Loucy (cell line): ENCODE measurements around the gene THADA.

Source experiments
- H2AFZ ChIP-seq: fragments of 200-600 bp; sonication (generic); 2 replicates; pipeline ENCODE4 v1.6.0; 2016; ENCODE audit warnings: antibody characterized with exemption, mild to moderate bottlenecking, low read length, moderate library complexity
- H3F3A ChIP-seq: fragments of 200-600 bp; 2 replicates; pipeline ENCODE4 v1.6.0; 2016; ENCODE audit warnings: antibody characterized with exemption, low read depth, mild to moderate bottlenecking
- H3K27me3 ChIP-seq: fragments of 200-600 bp; sonication (generic); 2 replicates; pipeline ENCODE4 v1.6.1; 2014; ENCODE audit warnings: low read length, mild to moderate bottlenecking; ENCODE audit not compliant: insufficient read depth, poor library complexity, severe bottlenecking
- H3K36me3 ChIP-seq: fragments of 200-600 bp; sonication (generic); 2 replicates; pipeline ENCODE4 v1.6.1; 2016; ENCODE audit warnings: low read length; ENCODE audit not compliant: insufficient read depth
- H3K4me1 ChIP-seq: fragments of 200-600 bp; sonication (generic); 2 replicates; pipeline ENCODE4 v1.5.1; 2014; ENCODE audit warnings: low read length, mild to moderate bottlenecking; ENCODE audit not compliant: insufficient read depth, poor library complexity, severe bottlenecking
- H3K4me2 ChIP-seq: fragments of 200-600 bp; sonication (generic); 2 replicates; pipeline ENCODE4 v1.6.0; 2014; ENCODE audit warnings: antibody characterized with exemption, low read length, low read depth, mild to moderate bottlenecking; ENCODE audit not compliant: poor library complexity, severe bottlenecking
- H3K4me3 ChIP-seq: fragments of 200-600 bp; sonication (generic); 2 replicates; pipeline ENCODE4 v1.5.1; 2014; ENCODE audit warnings: low read length, mild to moderate bottlenecking, mixed read lengths; ENCODE audit not compliant: poor library complexity, severe bottlenecking
- H3K79me2 ChIP-seq: fragments of 200-600 bp; sonication (generic); 2 replicates; pipeline ENCODE4 v1.6.1; 2014; ENCODE audit warnings: low read length; ENCODE audit not compliant: insufficient read depth
- H3K9ac ChIP-seq: fragments of 200-600 bp; sonication (generic); 2 replicates; pipeline ENCODE4 v1.6.0; 2014; ENCODE audit warnings: mild to moderate bottlenecking, low read depth, low read length, moderate library complexity; ENCODE audit not compliant: poor library complexity, severe bottlenecking
- H3K9me2 ChIP-seq: fragments of 200-600 bp; sonication (generic); replicated peaks from 2 replicates; pipeline ENCODE4 v1.6.1; 2016; ENCODE audit warnings: low read depth, low read length, mixed read lengths
- H3K9me3 ChIP-seq: fragments of 200-600 bp; sonication (generic); 2 replicates; pipeline ENCODE4 v1.6.1; 2014; ENCODE audit warnings: mild to moderate bottlenecking, antibody characterized with exemption, low read length, low read depth; ENCODE audit not compliant: insufficient read depth
- H4K20me1 ChIP-seq: fragments of 200-600 bp; sonication (generic); 2 replicates; pipeline ENCODE4 v1.6.0; 2014; ENCODE audit warnings: antibody characterized with exemption, low read length, mild to moderate bottlenecking; ENCODE audit not compliant: insufficient read depth, poor library complexity, severe bottlenecking
- EZH2phosphoT487 ChIP-seq: fragments of 200-600 bp; IDR thresholded peaks from 2 replicates; pipeline ENCODE4 v1.6.1; 2018; ENCODE audit warnings: antibody characterized with exemption, mild to moderate bottlenecking, moderate library complexity, borderline replicate concordance
- TF ChIP-seq, protein P1 (sequence below): fragments of 200-600 bp; sonication (generic); conservative IDR thresholded peaks from 2 replicates; pipeline ENCODE4 v1.5.1; 2014; ENCODE audit warnings: mild to moderate bottlenecking, antibody characterized with exemption, low read length

Gene THADA

DNA sequence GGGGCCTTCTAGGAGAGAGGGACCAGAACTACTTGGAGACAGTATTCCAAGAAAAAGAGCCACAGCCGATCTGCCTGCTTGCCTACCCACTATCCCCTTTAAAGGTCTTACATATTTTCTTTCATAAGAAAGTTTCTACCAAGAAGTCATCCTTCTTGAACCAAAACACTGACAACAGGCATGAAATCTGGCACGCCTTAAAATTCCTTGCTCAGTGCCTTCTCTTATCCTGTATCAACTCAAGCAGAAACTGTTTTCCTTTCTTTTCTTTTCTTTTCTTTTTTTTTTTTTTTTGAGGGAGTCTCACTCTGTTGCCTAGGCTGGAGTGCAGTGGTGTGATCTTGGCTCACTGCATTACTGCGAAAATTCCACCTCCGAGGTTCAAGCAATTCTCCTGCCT, 321.1 kb downstream of the THADA start:
- no peak overlapping the region for H2AFZ ChIP-seq

GRCh38 chr2:43274055-43274454, 321.8 kb downstream of the THADA start:
- Histone ChIP-seq H3K27me3 (no peaks in the 10 kb centered on the region), H3K9me3 (no peaks in the 10 kb centered on the region), H2AFZ (no peak overlapping the region), H3K4me1 (peaks cover 5% of the 10 kb centered on the region), H3K4me2 (no peak overlapping the region), H4K20me1 (no peaks in the 10 kb centered on the region), H3F3A (no peaks in the 10 kb centered on the region), H3K36me3 (no peaks in the 10 kb centered on the region), H3K9ac (no peak overlapping the region), H3K79me2 (no peaks in the 10 kb centered on the region), H3K9me2 (no peaks in the 10 kb centered on the region), H3K4me3 (no peak overlapping the region)
- TF ChIP-seq, protein P1, sequence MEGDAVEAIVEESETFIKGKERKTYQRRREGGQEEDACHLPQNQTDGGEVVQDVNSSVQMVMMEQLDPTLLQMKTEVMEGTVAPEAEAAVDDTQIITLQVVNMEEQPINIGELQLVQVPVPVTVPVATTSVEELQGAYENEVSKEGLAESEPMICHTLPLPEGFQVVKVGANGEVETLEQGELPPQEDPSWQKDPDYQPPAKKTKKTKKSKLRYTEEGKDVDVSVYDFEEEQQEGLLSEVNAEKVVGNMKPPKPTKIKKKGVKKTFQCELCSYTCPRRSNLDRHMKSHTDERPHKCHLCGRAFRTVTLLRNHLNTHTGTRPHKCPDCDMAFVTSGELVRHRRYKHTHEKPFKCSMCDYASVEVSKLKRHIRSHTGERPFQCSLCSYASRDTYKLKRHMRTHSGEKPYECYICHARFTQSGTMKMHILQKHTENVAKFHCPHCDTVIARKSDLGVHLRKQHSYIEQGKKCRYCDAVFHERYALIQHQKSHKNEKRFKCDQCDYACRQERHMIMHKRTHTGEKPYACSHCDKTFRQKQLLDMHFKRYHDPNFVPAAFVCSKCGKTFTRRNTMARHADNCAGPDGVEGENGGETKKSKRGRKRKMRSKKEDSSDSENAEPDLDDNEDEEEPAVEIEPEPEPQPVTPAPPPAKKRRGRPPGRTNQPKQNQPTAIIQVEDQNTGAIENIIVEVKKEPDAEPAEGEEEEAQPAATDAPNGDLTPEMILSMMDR: no peak
- TF ChIP-seq EZH2phosphoT487: no peak

More for the DNA sequence above, 321.1 kb downstream of the THADA start:
- Histone ChIP-seq H3K79me2 (no peaks in the 10 kb centered on the region), H3K36me3 (no peaks in the 10 kb centered on the region), H3K4me1 (peaks cover 5% of the 10 kb centered on the region), H3K27me3 (no peaks in the 10 kb centered on the region), H3K4me2 (no peak overlapping the region), H3F3A (no peaks in the 10 kb centered on the region), H3K9ac (no peak overlapping the region), H3K9me2 (no peaks in the 10 kb centered on the region), H3K4me3 (no peak overlapping the region), H3K9me3 (no peaks in the 10 kb centered on the region), H4K20me1 (no peaks in the 10 kb centered on the region)
- TF ChIP-seq, protein P1: no peak
- TF ChIP-seq EZH2phosphoT487: no peak

- Histone ChIP-seq H3K9me2 (no peaks in the 10 kb centered on the region), H3K9ac (no peak overlapping the region), H2AFZ (no peak overlapping the region), H3K79me2 (no peaks in the 10 kb centered on the region), H3K4me3 (no peak overlapping the region), H3K4me1 (peaks cover 5% of the 10 kb centered on the region), H3K27me3 (no peaks in the 10 kb centered on the region), H3K9me3 (no peaks in the 10 kb centered on the region), H4K20me1 (no peaks in the 10 kb centered on the region), H3K36me3 (no peaks in the 10 kb centered on the region), H3K4me2 (no peak overlapping the region), H3F3A (no peaks in the 10 kb centered on the region)
- TF ChIP-seq EZH2phosphoT487: no peak
Measured at GRCh38 chr2:43273529-43273928, 322.3 kb downstream of the THADA start.

DNA sequence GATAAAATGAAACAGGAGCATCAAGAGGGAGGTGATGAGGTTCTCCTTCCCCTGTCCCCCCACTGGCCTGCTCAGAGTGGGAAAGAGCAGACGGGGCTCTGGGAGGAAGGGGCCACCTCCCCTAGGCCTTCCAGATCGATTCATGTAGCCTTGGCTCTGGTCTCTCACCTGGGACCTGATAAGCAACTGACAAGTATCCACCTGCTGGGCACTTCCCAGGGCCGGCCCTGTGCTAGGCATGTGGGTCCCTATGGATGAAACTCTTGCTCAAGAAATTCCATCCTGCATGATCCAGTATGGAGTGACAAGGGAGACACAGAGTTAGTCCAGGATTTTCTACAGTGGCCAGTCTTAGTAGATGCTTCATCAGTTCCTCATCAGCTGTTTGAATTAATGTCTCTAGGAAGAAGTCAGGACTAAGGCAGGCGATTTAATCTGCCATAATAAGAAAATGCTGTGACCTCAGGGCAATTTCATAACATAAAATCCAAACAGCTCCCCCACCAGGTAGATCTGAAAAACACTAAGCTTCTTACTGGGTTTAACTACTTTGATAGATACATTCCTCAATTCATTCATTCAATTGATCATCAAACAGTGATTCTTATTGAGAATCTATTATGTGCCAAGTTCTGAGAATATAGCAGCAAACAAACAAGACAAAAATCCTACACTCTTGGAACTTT, 324.8 kb downstream of the THADA start:
- Histone ChIP-seq H3K79me2 (no peaks in the 10 kb centered on the region), H3K4me2 (no peak overlapping the region), H3K9me2 (no peaks in the 10 kb centered on the region), H3K9me3 (no peaks in the 10 kb centered on the region), H3K9ac (no peak overlapping the region), H2AFZ (no peak overlapping the region), H3F3A (no peaks in the 10 kb centered on the region), H3K4me3 (no peak overlapping the region), H3K27me3 (no peaks in the 10 kb centered on the region), H3K4me1 (no peaks in the 10 kb centered on the region), H3K36me3 (no peaks in the 10 kb centered on the region), H4K20me1 (no peaks in the 10 kb centered on the region)
- no peak for TF ChIP-seq EZH2phosphoT487
- TF ChIP-seq, protein P1: peak; percentile 42
